Hippocampal formation (tissue), 2 donors: ENCODE measurements around the gene PRXL2A.
"Not testable (repeated sequence)": the region's sequence is repeated elsewhere in the genome, so short reads cannot be mapped to it uniquely, and the experiment has no call there.

Experiments used
- DNase-seq, 2 donors: peaks; one replicate each; lab custom pipeline; 2025; lab: John Stamatoyannopoulos, UW

Gene PRXL2A

DNA sequence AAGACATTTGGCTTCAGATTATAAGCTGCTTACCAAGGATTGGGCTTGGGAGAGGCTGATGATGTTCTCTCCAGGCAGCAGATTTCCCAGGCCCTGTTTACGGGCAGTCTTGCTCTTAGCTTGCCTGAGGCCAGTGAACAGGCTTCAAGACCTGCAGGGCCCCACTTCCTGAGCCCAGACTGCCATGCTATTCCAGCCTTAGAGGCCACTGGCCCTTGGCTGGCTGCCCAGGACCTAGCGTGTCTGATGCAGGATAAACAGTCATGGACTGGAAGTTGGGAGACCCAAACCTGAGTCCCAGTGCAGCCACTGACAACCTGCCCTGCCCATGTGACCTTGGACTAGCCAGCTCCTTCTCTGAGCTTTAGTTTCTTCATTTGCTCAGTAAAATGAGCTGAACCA is 2.9 kb downstream of the PRXL2A start:
- no peak for DNase-seq

DNA sequence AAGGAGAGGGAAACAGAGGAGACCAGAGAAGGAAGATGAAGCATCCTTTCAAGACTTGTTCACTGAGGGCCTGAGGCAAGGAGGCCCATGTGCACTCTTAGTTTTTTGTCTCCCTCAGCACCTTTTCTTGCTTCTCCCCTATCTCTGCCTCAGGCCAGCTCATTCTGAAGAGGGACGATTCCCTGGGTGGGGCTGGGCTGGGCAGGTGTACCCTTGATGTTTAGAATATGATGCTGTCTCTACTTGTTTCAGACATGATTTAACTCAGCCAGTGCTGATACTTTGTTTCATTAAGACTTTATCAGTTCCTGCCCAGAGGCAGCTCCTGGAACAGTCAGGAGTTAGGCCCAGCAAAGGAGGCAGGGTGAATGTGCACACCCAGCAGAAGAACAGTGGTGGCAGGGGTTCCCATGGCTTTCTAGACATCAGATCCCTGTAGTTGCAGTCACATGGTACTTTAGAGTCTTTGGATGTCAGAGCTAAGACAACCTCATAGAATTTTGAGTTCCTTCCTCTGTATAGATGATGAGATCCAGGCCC is 3.4 kb downstream of the PRXL2A start:
- DNase-seq: no peak

DNA sequence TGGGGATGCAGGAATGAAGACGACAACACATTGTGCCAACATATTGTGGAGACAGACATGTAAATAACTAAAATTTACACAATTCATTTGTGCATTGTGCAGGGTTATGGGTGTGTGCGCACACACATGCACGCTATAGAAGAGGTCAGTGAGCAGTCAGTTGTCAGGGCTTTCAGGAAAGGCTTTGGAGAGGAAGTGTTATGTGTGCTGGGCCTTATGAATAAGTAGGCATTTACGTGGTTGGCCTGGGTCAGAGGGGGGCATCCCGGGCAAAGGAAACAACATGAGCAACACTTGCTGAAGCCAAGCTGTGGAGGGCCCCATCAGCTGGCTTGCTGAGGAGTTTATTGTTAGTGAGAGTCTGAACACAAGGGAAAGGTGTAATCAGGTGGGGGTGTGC is 4.1 kb downstream of the PRXL2A start:
- DNase-seq: no peak

DNA sequence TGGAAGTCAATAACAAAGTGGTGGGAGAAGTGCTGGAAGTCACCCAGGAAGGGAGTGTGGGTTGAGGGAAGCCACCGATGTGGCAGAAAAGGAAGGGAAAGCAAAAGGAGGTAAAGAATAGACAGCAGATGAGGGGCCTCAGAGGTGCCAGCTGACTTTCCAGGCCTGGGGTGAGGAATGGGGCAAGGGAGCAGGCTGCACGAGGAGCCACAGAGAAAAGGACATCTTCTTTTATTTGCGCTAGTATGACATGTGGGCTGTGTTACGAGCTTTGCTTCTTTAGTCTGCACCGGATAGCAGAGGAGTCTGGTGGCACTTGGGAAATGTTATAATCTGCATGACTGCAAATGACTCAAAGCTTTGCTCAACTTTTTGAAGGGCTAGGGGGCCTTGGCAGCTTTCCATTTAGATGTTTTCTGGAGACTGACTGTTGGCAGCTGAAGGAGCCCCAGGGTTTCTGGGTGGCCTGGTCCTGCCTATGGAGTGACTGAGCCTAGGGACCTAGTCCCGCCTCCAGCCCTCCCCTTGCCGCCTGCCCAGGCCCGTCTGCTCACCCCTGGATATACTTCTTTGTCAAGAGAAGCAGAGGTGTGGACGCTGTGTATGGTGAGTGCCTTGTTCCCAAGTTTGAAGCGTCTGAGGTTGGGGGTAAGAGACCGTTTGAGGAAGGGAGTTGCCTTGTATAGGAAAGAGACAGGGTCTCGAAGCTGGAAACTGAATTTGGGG is 5.1 kb downstream of the PRXL2A start:
- DNase-seq: no peak

DNA sequence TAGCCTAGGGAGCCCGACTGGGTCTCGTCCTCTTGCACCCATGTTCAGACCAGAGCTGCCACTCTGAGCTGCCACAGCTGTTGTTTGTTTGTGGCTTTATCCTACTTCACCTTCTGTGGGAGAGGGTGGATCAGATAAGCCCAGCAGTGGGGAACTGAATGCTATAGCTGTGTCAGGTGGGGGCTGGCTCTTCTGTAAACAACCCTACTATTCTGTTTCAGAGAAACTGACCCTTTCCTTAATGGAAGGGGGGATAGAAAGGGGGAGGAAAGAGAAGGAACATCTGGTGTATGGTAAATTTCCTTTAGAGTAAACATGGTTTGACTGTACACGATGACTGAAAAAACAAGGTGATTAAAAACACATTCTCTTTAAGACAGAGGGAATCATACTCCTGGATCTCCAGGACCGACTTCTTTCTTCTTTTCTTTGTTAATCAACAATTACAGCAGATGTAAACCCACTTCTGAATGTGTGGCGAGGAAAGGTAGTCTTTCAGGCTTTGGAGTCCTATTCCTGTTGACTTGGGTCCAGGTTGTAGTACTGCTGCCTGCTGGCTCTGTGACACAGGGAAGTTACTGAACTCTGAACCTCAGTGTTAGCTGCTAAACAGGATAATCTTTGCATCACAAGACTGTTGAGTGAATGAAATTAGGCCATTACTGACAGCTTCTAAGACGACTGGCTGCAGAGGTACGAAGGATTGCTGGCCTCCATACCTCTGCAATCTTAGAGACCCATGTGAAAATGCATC is 6.0 kb downstream of the PRXL2A start:
- no peak for DNase-seq

DNA sequence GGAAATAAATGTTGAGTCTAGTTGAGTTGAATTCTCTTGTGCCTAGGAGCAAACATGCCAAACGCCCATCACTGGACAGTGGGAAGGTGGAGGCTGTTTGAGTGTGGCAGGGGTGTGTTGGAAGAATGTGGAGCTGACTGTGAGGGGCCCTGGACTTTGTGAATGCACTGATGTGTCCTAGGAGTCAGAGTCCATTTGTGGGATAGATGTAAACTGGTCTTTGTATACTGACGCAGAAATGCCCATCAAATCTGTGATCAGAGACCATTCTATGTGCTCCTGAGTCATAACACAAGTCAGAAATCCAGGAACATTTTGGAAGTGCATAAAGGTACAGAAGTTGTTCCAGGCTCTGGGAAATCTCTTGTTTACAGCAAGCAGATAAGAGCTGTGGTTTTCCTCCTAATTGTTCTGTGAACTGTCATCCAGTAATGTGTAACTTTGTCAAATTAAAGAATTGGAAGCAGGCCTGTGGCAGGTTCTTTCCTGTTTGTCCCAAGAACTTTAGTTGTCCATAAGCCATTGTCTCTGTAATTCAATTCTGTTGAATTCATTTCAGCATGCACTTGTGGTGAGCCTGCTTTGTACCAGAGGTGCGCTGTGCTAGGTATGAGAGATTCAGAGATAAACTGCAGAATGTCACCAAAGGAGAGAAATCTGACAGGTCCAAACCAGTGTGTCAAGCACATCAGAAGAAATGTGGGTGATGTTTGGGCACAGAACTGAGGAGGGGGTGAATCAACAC is 7.6 kb downstream of the PRXL2A start:
- no peak for DNase-seq

DNA sequence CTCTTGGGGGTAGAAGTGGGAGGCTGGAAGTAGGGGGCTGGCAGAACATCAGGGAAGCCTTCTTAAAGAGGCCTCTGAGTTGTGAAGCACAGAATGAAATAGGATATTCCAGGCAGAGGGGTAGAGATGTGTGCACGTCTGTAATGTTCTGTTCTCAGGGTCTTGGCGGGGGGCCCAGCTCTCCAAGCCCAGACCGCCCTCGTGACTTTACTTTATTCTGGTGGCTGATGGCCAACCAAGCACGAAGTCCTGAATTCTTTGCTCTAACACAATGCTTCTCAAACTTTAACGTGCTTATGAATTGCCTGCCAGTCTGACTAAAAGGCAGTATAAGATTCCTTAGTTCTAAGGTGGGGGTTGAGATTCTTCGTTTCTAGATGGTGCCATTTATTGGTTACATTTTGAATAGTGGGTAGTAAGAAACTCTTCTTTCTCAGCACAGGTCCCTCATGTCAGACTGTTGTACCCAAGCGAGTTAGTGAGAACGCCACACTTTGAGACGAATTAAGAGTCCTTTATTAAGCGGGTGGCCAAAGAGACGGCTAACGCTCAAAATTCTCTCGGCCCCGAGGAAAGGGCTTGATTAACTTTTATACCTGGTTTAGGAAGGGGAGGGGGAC is 8.2 kb downstream of the PRXL2A start:
- peak in 1 of 2 donors; percentile 36 for DNase-seq

DNA sequence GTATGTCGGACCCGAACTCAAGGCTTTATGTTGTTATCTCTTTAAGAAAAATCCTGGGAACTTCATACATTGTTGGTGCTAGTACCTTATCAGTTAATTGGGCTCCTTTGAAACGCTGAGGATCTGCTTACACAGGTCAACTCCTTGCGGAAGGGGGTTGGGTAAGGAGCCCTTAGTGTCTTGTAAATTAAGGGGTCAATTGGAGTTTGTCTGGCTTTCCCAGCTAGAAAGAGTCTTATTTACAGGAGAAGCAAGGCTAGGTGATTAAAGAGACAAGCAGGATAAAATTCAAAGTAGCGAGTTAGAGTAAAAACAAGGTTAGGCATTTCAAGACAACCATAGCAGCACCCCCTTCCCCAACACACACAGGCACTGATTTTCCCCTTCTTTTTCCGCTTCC is 8.9 kb downstream of the PRXL2A start:
- not testable (repeated sequence) for DNase-seq

DNA sequence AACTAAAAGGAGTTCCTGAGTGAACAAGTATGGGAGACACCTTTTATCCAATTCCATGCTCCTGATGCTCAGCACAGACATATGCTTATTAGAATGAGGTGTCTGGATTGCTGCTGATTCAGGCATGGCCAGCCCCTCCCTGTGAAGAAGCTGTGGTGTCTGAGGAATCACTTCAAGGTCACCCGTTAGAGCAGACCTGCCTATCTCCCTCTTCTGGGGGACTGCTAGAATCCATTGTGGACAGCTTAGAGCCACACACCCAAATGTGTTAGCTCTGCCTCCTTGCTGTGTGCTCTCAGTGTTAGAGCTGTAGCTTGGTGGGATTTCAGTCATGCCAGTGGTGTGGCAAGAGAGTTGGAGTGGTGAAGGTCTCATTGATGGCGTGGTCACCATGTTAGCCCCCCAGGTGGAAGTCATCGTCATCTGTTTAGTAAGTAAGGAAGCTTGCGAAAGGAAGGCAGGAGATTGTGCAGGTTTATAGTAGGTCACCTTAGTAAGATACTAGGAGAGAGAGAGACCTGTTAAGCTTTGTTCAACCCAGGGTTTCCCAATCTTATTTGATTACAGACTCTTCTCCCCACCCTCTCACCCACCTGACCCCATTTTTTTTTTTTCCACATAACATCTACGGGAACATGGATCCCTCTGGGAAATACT is 12.8 kb downstream of the PRXL2A start:
- DNase-seq: no peak

DNA sequence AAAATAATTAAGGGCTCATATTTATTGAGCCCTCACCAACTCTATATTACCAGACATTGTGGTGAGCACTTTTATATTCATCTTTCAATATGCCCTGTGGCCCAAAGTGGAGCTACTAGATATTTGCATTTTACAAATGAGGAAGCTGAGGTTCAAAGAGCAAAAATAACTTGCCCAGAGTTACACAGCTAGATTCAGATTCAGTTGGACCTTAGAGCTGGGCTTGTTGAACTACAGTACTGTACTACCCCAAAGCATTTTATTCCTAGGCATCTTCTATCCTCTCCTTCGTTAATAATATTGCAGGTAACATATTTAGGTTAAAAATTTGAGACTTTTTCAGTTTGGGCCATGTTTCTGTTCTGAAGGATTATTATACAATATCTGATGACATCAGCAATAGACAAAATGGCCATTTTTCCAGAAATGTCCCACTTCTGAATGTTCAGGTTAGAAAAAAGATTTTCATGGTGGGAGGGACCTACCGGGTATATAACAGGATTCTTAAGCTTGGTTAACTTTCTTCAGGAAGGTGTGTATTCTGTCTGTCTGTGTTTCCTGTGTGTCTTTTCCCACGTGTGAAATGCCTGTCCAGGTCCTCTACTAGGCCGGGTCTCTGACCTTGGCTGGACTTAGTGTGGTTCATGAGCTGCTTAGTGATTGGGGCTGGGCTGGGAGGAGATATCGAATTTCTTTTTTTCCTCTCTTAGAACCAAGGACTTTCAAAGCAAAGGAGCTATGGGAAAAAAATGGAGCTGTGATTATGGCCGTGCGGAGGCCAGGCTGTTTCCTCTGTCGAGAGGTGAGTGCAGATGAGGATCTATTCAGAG is 13.6 kb downstream of the PRXL2A start:
- DNase-seq: no peak

DNA sequence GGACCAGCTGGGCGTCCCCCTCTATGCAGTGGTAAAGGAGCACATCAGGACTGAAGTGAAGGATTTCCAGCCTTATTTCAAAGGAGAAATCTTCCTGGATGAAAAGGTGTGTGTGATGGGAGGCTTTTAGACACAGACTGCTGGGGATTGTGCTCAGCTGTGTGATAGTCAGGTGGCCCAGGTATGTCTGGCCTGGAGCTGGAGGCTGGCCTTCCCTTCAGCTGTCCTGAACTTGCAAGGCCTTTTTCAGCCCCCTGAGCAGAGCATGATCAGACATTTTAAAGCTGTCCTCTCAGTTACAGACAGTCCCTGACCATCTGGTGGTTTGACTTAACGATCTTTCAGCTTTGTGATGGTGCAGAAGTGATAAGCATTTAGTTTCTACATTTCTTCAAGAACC is 17.6 kb downstream of the PRXL2A start:
- no peak for DNase-seq

DNA sequence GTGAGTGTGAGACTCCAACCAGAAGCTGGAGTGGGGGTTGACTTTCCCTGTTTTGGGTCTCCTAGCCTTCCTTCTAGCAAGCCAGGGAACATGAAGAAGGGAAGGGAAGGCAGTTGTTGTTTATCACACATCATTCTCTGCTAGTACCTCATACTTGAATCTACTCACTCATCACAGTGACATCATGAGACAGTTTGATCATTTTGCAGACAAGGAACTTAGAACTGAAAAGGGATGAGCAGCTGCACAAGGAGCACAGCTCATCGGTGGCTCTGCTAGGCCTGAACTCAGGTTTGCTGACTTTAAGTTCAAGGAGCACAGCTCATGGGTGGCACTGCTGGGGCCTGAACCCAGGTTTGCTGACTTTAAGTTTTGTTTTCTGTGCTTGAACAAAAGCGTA is 19.2 kb downstream of the PRXL2A start:
- DNase-seq: no peak

DNA sequence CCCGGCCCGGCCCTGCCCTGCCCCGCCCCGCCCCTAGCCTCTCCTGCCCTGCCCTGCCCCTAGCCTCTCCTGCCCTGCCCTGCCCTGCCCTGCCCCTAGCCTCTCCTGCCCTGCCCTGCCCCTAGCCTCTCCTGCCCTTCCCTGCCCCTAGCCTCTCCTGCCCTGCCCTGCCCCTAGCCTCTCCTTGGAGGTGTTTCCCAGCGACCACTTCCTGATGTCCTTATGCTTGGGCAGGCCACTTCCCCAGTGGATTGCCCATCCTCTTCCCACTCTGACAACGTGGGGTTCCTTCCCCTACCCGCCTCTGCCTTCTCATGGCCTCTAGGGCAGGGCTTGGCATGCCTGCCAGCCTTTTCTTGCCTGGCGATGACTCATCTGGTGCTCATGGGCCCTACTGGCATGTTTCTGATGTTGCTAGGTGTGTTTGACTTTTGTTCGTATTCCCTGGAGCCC is 21.2 kb downstream of the PRXL2A start:
- DNase-seq: no peak

DNA sequence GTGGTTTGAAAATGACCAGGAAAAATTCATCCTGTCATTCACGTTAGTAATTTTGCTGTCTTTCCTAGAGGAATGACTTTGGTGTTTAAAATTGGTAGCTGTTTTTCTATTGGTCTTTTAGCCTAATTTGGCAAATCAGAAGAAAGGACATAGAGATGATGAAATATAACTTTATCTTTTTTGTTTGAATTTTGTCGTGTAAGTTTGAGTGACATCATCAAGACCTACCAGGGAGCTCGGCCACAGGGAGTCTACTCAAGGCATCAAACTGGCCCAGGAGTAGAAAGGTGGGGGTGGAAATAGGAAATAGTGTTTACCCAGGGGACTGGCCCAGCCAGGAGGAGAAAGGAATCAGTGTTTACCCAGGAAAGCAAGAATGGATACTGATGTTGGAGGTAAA is 24.8 kb downstream of the PRXL2A start:
- no peak for DNase-seq

DNA sequence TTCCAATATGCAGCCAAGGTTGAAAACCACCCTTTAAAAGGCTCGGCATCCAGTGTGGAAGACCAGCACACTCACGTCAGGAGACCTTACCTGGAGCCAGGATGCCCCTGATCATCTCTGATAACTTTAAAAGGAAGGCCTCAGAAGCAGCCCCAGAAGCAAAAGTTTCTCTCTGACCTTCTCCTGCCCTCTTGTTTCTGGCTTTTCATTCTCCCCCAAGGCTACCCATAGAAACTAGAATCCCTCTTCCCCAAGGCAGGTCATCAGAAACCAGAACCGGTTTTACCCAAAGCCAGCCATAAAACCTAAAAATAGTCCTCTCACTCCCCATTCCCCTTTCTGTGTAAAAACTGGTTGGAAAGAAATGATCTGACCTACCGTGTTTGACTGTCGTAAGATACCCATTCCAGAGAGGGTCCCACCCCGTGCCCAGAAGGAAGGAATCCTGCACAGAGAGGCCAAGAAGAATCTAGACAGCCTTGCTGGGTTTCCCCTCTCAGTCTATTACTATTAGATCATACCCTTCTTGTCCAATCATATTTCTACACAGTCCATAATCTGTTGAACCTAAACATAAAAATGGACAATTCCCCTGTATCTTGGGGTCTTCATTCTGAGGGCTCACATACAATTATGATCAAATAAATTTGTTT is 28.2 kb downstream of the PRXL2A start:
- DNase-seq: no peak

DNA sequence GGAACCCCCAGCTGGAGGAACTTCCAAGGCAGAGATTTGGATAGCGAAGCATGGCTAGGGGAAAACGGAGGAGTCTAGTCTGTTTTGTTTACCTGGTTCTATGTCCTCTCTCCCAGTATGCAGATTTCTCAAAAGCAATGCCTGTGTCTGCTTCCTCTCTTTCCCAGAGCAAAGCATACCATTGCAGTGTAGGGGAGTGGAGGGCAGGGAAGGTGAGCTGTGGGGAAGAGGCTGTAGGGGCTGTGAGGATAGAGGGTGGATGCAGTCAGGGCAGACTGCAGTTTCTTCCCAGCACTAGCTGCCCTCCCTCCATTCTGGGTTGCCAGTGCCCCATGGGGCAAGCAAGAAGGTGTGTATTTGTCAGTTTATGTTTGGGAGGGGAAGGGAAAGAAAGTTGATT is 28.9 kb downstream of the PRXL2A start:
- no peak for DNase-seq

DNA sequence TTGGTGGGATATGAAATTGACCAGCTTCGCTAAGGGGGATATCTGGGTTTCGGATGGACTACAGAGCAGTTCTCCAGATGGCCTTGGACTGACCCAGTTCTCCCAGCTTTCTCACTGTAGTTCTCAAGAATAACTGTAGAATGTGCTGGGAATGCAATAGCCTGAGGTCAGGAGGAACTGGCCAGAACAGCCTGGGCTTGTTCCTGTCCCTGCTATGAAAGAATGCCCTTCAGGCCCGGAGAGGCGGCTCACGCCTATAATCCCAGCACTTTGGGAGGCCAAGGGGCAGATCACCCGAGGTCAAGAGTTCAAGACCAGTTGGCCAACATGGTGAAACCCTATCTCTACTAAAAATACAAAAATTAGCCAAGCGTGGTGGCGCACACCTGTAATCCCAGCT is 33.5 kb downstream of the PRXL2A start:
- DNase-seq: no peak

DNA sequence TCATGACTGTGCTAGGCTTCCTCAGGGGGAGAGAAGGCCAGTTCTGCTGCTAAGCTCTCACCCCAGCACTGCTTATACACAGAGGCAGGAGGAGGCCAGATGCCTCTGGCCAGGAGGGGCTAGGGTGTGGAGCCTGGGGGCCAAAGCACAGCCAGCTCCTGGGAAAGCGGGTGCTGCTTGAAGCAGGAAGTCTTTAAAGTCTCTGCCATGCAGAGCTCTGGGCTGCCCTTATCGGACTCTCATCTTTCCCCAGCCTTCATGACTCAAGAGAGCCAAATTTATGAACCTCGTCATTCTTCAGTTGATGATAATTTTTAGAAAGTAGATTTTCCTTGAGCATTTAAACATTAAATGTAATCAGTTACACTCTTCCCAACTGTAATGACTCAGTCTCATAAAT is 34.5 kb downstream of the PRXL2A start:
- DNase-seq: no peak

DNA sequence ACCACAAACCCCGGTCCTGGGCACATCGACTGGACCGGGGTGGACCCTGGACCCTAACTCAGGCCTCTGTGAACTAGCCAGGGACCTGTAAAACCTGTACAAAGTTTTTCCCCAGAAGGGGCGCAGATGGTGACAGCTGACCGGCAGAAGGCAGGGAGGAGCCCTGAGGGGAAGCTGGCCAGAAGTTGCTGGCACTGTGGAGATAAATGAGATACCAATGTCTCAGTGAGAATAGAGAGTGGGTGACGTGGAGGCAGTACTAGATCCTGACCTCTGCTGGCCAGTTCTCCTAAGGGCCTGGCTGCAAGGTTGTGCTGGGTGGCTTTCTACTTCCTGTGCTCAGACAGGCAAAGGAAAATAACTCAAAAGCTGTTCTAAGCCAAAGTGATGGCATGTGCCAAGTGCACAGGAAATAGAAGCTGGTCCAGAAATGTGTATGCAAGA is 35.2 kb downstream of the PRXL2A start:
- DNase-seq: no peak

DNA sequence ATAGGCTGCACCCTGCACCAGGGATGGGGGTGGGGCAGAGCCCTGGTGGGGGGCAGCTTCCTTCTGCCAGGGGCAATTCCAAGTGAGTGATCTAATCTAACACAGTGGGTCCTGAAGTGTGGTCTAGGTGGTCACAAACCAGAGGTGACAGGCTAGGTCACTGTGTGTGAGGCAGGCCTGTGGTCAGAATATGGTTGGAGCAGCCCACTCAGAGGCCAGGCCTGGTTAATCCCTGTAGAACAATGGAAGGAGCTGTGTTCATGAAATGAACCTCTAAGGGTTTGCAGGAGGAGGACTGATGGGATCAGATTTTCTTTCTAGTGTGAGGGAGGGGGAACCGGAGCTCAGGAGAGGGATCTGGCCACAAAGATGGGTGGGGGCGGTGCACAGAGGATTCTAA is 35.8 kb downstream of the PRXL2A start:
- no peak for DNase-seq
